PC-9 (cell line): ENCODE measurements around the gene C12orf57. TPM values are rescaled to one million over a fixed set of nuclear protein-coding genes. Genes with fewer than 3 reads are reported as not detected.
A peak's percentile ranks its signal among the peaks of the same experiment; 100 is the strongest.

ENCODE experiments used
- BruUV-seq: library from RNA; stranded (reverse); fragments of 400-500 nt; replicated peaks from 2 replicates; lab custom pipeline; 2021; lab: Mats Ljungman, UMichigan
- CTCF ChIA-PET: fragments of 300-600 bp; sonication (Branson Sonifier 250); formaldehyde crosslinking; loops from one replicate; lab custom pipeline; 2022; ENCODE audit warnings: antibody characterized with exemption; lab: Charles Lee
- POLR2A ChIA-PET: fragments of 300-600 bp; sonication (Branson Sonifier 250); formaldehyde crosslinking; loops from one replicate; lab custom pipeline; 2022; ENCODE audit warnings: antibody characterized with exemption; ENCODE audit not compliant: unreplicated experiment; lab: Charles Lee
- DNase-seq, 2 experiments: peaks; one replicate each; pipeline versions ENCODE4 v3.0.0 to v3.0.0-alpha.2; 2015 to 2022; ENCODE audit warnings: mixed read lengths in 1 of 2
- H2AFZ ChIP-seq: fragments of 200-600 bp; sonication (generic); 2 replicates; pipeline ENCODE4 v1.8.1; 2017; ENCODE audit warnings: antibody characterized with exemption
- H3F3A ChIP-seq: fragments of 200-600 bp; sonication (generic); 2 replicates; pipeline ENCODE4 v1.8.1; 2017; ENCODE audit warnings: antibody characterized with exemption, mild to moderate bottlenecking, low read depth; ENCODE audit not compliant: insufficient read depth
- H3K27ac ChIP-seq: fragments of 200-600 bp; sonication (generic); 2 replicates; pipeline ENCODE4 v1.6.1; 2016; ENCODE audit warnings: mixed run types
- H3K27me3 ChIP-seq: fragments of 200-600 bp; sonication (generic); 2 replicates; pipeline ENCODE4 v1.6.1; 2016; ENCODE audit warnings: low read depth, mixed run types; ENCODE audit not compliant: insufficient read depth
- H3K36me3 ChIP-seq: fragments of 200-600 bp; sonication (generic); 2 replicates; pipeline ENCODE4 v1.6.1; 2016; ENCODE audit warnings: low read depth, mixed run types
- H3K4me1 ChIP-seq: fragments of 200-600 bp; sonication (generic); replicated peaks from 2 replicates; pipeline ENCODE4 v1.6.1; 2016; ENCODE audit warnings: mixed run types; ENCODE audit not compliant: insufficient read depth
- H3K4me2 ChIP-seq: fragments of 200-600 bp; sonication (generic); 2 replicates; pipeline ENCODE4 v1.6.1; 2017; ENCODE audit warnings: mixed run types
- H3K4me3 ChIP-seq: fragments of 200-600 bp; sonication (generic); 2 replicates; pipeline ENCODE4 v1.6.1; 2016; ENCODE audit warnings: mixed run types
- H3K79me2 ChIP-seq: fragments of 200-600 bp; sonication (generic); 2 replicates; pipeline ENCODE4 v1.6.1; 2017; ENCODE audit warnings: low read depth, mixed run types
- H3K9me2 ChIP-seq: fragments of 200-600 bp; sonication (generic); 2 replicates; pipeline ENCODE4 v1.8.1; 2017; ENCODE audit warnings: mild to moderate bottlenecking; ENCODE audit not compliant: insufficient read depth
- H3K9me3 ChIP-seq: fragments of 200-600 bp; sonication (generic); 2 replicates; pipeline ENCODE4 v1.8.1; 2016; ENCODE audit warnings: low read depth; ENCODE audit not compliant: insufficient read depth
- H4K20me1 ChIP-seq: fragments of 200-600 bp; sonication (generic); 2 replicates; pipeline ENCODE4 v1.8.1; 2017; ENCODE audit not compliant: insufficient read depth
- CTCF ChIP-seq: fragments of 200-600 bp; sonication (generic); conservative IDR thresholded peaks from 2 replicates; pipeline ENCODE4 v1.6.1; 2017; ENCODE audit warnings: mixed run types, antibody characterized with exemption, mild to moderate bottlenecking, moderate library complexity
- EZH2 ChIP-seq: fragments of 200-600 bp; sonication (generic); IDR thresholded peaks from 2 replicates; pipeline ENCODE4 v1.8.0; 2017; ENCODE audit warnings: antibody characterized with exemption, low read depth
- intact Hi-C: fragments of 100-400 bp; cut with micrococcal nuclease; formaldehyde crosslinking; loops from one replicate; pipeline ENCODE4 v1.10.0; 2022; ENCODE audit not compliant: unreplicated experiment
- total RNA-seq: library from RNA; stranded (reverse); gene quantifications from 2 replicates; pipeline ENCODE4 v1.2.3, GENCODE V29; 2021

The C12orf57 gene
- total RNA-seq, 1 experiment from 2014 or later: 198 TPM

GRCh38 chr12:6947615-6948014 is 3.8 kb downstream of the C12orf57 start:
- DNase-seq: no peak
- peaks cover 20% of the 10 kb centered on the region for H3K4me1 ChIP-seq
- no peaks in the 10 kb centered on the region for H3K36me3 ChIP-seq
- no peaks in the 10 kb centered on the region for H3K27me3 ChIP-seq
- no peak overlapping the region for H2AFZ ChIP-seq
- H3K9me3 ChIP-seq: no peaks in the 10 kb centered on the region
- peaks cover 28% of the 10 kb centered on the region; the same call in 1 of the 2 replicates for H3K79me2 ChIP-seq
- H3K9me2 ChIP-seq: no peaks in the 10 kb centered on the region
- H3F3A ChIP-seq: peaks cover 39% of the 10 kb centered on the region
- BruUV-seq: no TSS peak
- ChIA-PET CTCF (interaction anchor here (0.7 to 0.8 kb wide), 2 partner anchors 14 to 199 kb away, joined by 4 to 9 read pairs; no protein-coding TSS in a partner anchor), POLR2A (no interaction called here)
- H3K4me3 ChIP-seq: no peak overlapping the region
- intact Hi-C loops: no loop called here
- H3K4me2 ChIP-seq: peak overlapping the region; percentile 82; the same call in 1 of the 2 replicates
- no peaks in the 10 kb centered on the region for H4K20me1 ChIP-seq
- TF ChIP-seq CTCF (no peak), EZH2 (no peak)
- no peak overlapping the region for H3K27ac ChIP-seq

DNA sequence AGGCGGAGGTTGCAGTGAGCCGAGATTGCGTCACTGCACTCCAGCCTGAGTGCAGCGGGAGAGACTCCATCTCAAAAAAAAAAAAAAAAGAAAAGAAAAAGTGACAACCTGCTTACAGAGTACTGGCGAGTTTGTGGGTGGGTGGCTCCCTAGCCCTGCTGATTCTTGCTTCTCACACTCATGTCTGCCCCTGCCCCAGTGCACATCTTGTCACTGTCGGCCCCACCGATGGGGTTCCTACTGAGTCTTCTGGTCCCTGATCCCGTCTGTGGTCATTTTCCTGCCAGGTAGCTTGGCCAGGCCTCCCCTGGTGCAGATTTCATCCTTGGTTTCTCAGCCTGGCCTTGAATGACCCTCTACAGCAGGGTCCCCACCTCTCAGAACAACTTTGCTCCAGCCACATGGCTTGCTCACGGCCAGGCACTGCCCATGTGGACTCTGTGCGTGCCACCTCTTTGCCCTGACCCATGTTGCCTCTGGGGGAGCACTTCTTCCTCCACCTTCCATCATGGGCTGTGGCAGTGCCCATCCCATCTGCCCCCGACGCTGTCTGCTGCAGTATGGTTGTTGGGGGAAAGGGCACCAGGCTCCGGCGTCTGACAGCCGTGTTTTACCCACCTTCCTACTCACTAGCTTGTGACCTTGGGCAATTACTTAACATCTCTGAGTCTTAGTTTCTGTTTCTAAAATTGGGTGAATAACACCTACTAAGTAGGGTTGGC is 5.2 kb downstream of the C12orf57 start:
- Histone ChIP-seq H4K20me1 (no peaks in the 10 kb centered on the region), H3K27me3 (no peaks in the 10 kb centered on the region), H3K9me2 (no peaks in the 10 kb centered on the region), H3K9me3 (no peaks in the 10 kb centered on the region), H3K4me1 (peaks cover 20% of the 10 kb centered on the region), H3K79me2 (peaks cover 28% of the 10 kb centered on the region; the same call in 1 of the 2 replicates), H3K4me2 (no peak overlapping the region), H3F3A (peaks cover 25% of the 10 kb centered on the region), H3K4me3 (no peak overlapping the region), H3K27ac (no peak overlapping the region), H3K36me3 (no peaks in the 10 kb centered on the region), H2AFZ (no peak overlapping the region)
- no TSS peak for BruUV-seq
- CTCF ChIA-PET: no interaction called here
- POLR2A ChIA-PET: no interaction called here
- intact Hi-C loops: no loop called here
- DNase-seq: no peak
- TF ChIP-seq EZH2: no peak
- no peak for TF ChIP-seq CTCF

- ChIA-PET CTCF (interaction anchor here (0.6 kb wide), 1 partner anchor 25 kb away, joined by 3 read pairs; no protein-coding TSS in a partner anchor), POLR2A (no interaction called here)
- no peak for DNase-seq
- H3F3A ChIP-seq: peaks cover 13% of the 10 kb centered on the region; the same call in 1 of the 2 replicates
- no peak overlapping the region for H2AFZ ChIP-seq
- H3K9me3 ChIP-seq: no peaks in the 10 kb centered on the region
- no TSS peak for BruUV-seq
- H3K4me1 ChIP-seq: peaks cover 13% of the 10 kb centered on the region
- peak; percentile 48; the same call in 1 of the 2 replicates for TF ChIP-seq CTCF
- TF ChIP-seq EZH2: no peak
- no peaks in the 10 kb centered on the region for H3K36me3 ChIP-seq
- intact Hi-C loops: no loop called here
- H3K4me3 ChIP-seq: no peak overlapping the region
- no peaks in the 10 kb centered on the region for H3K27me3 ChIP-seq
- H3K9me2 ChIP-seq: no peaks in the 10 kb centered on the region
- H3K27ac ChIP-seq: no peak overlapping the region
- H3K4me2 ChIP-seq: no peak overlapping the region
- H3K79me2 ChIP-seq: peaks cover 22% of the 10 kb centered on the region; the same call in 1 of the 2 replicates
- no peaks in the 10 kb centered on the region for H4K20me1 ChIP-seq
Measured at GRCh38 chr12:6950401-6950801, 6.6 kb downstream of the C12orf57 start.
